Skeletal muscle tissue (tissue), 4 donors: ENCODE measurements around the gene HEYL. TPM values are rescaled to one million over a fixed set of nuclear protein-coding genes. Genes with fewer than 3 reads are reported as not detected.
A peak's percentile ranks its signal among the peaks of the same experiment; 100 is the strongest.

Experiments
- H3K27ac ChIP-seq: one replicate; pipeline ENCODE4 v1.7.0; 2013; ENCODE audit warnings: mild to moderate bottlenecking, low read depth, low read length, inconsistent platforms
- H3K27me3 ChIP-seq, 3 donors: one replicate each; pipeline ENCODE4 v1.7.0; 2013; ENCODE audit warnings: low read length in 3 of 3; ENCODE audit not compliant: control insufficient read depth in 3 of 3, insufficient read depth in 3 of 3
- H3K36me3 ChIP-seq, 3 donors: one replicate each; pipeline ENCODE4 v1.7.0; 2013; ENCODE audit warnings: low read length in 3 of 3; ENCODE audit not compliant: control insufficient read depth in 3 of 3, insufficient read depth in 3 of 3
- H3K4me1 ChIP-seq, 3 donors: one replicate each; pipeline ENCODE4 v1.7.0; 2013; ENCODE audit warnings: low read length in 3 of 3, mild to moderate bottlenecking in 3 of 3; ENCODE audit not compliant: control insufficient read depth in 3 of 3, insufficient read depth in 3 of 3
- H3K4me3 ChIP-seq, 3 donors: one replicate each; pipeline ENCODE4 v1.7.0; 2013; ENCODE audit warnings: low read length in 3 of 3
- H3K9ac ChIP-seq, 3 donors: one replicate each; pipeline ENCODE4 v1.7.0; 2013; ENCODE audit warnings: low read length in 3 of 3, mild to moderate bottlenecking in 3 of 3, moderate library complexity in 2 of 3, low read depth in 1 of 3
- H3K9me3 ChIP-seq, 3 donors: one replicate each; pipeline ENCODE4 v1.7.0; 2013; ENCODE audit warnings: low read length in 3 of 3; ENCODE audit not compliant: control insufficient read depth in 3 of 3
- total RNA-seq: library from RNA; depleted of rRNA; stranded (reverse); fragments of >200 nt; gene quantifications from one replicate; pipeline ENCODE4 v1.2.3, GENCODE V29; 2014
- donor health status: Osteomylitis.

HEYL gene
- total RNA-seq, 1 donor from 2014 or later = 11.0 TPM

DNA sequence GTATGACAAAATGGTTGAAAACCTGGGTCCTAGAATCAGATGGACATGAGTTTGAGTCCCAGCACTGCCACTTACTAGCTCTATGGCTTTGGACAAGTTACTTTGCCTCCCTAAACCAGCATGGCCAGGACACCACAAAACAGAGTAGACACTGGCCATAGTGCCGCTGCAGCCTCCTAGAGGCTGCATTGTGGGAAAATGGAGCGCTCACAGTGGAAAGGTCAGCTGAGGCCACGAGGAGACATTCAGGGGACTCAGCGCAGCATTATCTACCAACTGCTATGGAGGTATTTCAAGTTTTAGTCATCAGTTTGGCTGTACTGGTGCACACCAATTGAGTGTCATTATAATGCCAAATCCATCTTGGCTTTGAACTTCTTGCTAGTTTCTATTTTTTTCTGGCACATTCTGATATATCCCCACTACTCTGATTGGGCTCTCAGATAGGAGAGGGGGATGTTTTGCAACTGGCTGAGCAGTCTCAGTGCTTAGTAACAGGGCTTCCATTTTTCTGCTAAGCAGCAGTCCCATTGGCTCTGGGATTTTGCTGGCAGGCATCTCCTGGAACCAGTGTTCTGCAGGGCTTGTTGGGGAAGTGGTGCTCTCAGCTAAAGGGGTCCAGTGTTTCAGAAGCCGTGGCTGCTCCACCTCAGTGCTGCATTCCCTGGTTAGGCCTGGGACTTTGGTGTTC, 16.3 kb upstream of the HEYL start:
- Histone ChIP-seq H3K9ac (no peak overlapping the region), H3K27me3 (no peaks in the 10 kb centered on the region), H3K4me3 (no peak overlapping the region), H3K4me1 (peaks cover 17 to 34% (median 25%) of the 10 kb centered on the region in 3 donors), H3K9me3 (no peaks in the 10 kb centered on the region), H3K36me3 (peaks cover 17 to 31% (median 25%) of the 10 kb centered on the region in 3 donors), H3K27ac (no peak overlapping the region)

GRCh38 chr1:39654291-39654690, 14.8 kb upstream of the HEYL start:
- Histone ChIP-seq H3K4me1 (peaks cover 17 to 34% (median 25%) of the 10 kb centered on the region in 3 donors), H3K36me3 (peaks cover 7 to 26% (median 23%) of the 10 kb centered on the region in 3 donors), H3K27me3 (no peaks in the 10 kb centered on the region), H3K4me3 (no peak overlapping the region), H3K27ac (no peak overlapping the region), H3K9me3 (peaks cover 0 to 2% (median 0%) of the 10 kb centered on the region in 3 donors), H3K9ac (peak overlapping the region in 1 of 3 donors; percentile 8)

- Histone ChIP-seq H3K27me3 (no peaks in the 10 kb centered on the region), H3K4me3 (peak overlapping the region in 2 of 3 donors; percentile 38 to 44), H3K4me1 (peaks cover 17 to 36% (median 25%) of the 10 kb centered on the region in 3 donors), H3K27ac (no peak overlapping the region), H3K9me3 (peaks cover 0 to 2% (median 0%) of the 10 kb centered on the region in 3 donors), H3K9ac (peak overlapping the region in 2 of 3 donors; percentile 19 to 61), H3K36me3 (peaks cover 4 to 20% (median 16%) of the 10 kb centered on the region in 3 donors)
These were observed 14.1 kb upstream of the HEYL start for GRCh38 chr1:39653546-39654031.

- Histone ChIP-seq H3K27me3 (no peaks in the 10 kb centered on the region), H3K9ac (peak overlapping the region in 1 of 3 donors; percentile 61), H3K36me3 (peaks cover 4 to 18% (median 10%) of the 10 kb centered on the region in 3 donors), H3K9me3 (peaks cover 0 to 2% (median 0%) of the 10 kb centered on the region in 3 donors), H3K4me3 (no peak overlapping the region), H3K27ac (no peak overlapping the region), H3K4me1 (peaks cover 22 to 43% (median 32%) of the 10 kb centered on the region in 3 donors)
These were observed 13.1 kb upstream of the HEYL start for GRCh38 chr1:39652554-39652953.

- Histone ChIP-seq H3K4me1 (peaks cover 26 to 48% (median 32%) of the 10 kb centered on the region in 3 donors), H3K9ac (no peak overlapping the region), H3K27ac (no peak overlapping the region)
These were observed 12.7 kb upstream of the HEYL start for GRCh38 chr1:39652105-39652504.

GRCh38 chr1:39650431-39650830, 11.0 kb upstream of the HEYL start:
- no peak overlapping the region for H3K9ac ChIP-seq
- peaks cover 0 to 16% (median 7%) of the 10 kb centered on the region in 3 donors for H3K36me3 ChIP-seq
- no peak overlapping the region for H3K27ac ChIP-seq
- no peaks in the 10 kb centered on the region for H3K27me3 ChIP-seq
- H3K9me3 ChIP-seq = peaks cover 0 to 2% (median 0%) of the 10 kb centered on the region in 3 donors
- no peak overlapping the region for H3K4me3 ChIP-seq
- H3K4me1 ChIP-seq = peaks cover 31 to 59% (median 32%) of the 10 kb centered on the region in 3 donors

More at GRCh38 chr1:39652105-39652504, 12.7 kb upstream of the HEYL start:
- Histone ChIP-seq H3K9me3 (peaks cover 0 to 2% (median 0%) of the 10 kb centered on the region in 3 donors), H3K36me3 (peaks cover 2 to 14% (median 7%) of the 10 kb centered on the region in 3 donors), H3K4me3 (no peak overlapping the region), H3K27me3 (no peaks in the 10 kb centered on the region)

- Histone ChIP-seq H3K36me3 (peaks cover 0 to 16% (median 7%) of the 10 kb centered on the region in 3 donors), H3K4me3 (no peak overlapping the region), H3K9me3 (peaks cover 0 to 2% (median 0%) of the 10 kb centered on the region in 3 donors), H3K4me1 (peaks cover 31 to 63% (median 32%) of the 10 kb centered on the region in 3 donors), H3K27ac (no peak overlapping the region), H3K9ac (no peak overlapping the region), H3K27me3 (no peaks in the 10 kb centered on the region)
These were observed 10.3 kb upstream of the HEYL start for GRCh38 chr1:39649636-39650185.

DNA sequence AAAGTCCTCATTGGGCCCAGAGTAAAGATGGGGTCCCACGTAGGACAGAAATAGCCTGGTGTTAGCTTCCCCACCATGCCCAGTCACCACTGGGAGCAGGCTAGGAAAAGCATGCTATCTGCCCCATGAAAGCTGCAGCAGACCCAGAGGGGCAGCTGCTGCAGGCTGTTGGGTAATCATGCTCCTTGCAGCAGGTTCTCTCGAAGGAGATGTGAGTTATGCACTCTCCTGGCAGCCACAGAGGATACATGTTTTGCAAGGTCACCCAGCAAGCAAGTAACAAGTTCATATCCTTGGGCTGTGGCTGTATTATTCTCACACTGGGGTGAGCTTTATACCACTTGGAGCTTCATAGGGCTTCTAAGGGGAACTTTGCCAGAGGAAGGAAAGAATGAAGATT, 9.1 kb upstream of the HEYL start:
- Histone ChIP-seq H3K27ac (no peak overlapping the region), H3K4me1 (peaks cover 21 to 64% (median 26%) of the 10 kb centered on the region in 3 donors)

DNA sequence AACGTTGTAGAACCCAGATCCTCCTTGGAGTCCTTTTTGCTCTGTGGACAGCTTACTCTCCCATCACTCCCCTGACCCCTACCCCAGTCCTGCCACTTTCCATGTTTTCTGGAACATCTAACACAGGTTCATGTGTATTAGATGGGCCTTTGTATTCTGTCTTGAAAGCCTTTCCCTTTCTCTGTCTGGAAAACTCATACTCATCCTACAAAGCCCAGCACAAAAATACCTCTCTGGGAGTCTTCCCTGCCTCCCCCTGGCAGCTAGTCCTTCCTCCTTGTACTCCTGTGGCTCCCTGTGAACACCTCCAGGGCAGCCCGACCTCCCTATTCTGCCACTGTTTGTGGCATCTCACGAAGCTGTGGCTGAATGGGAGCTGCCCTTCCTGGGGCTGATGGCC, 7.8 kb upstream of the HEYL start:
- H3K9me3 ChIP-seq = peaks cover 0 to 2% (median 0%) of the 10 kb centered on the region in 3 donors
- H3K27ac ChIP-seq = no peak overlapping the region
- peak overlapping the region in 1 of 3 donors; percentile 50 for H3K9ac ChIP-seq
- H3K4me1 ChIP-seq = peaks cover 14 to 63% (median 18%) of the 10 kb centered on the region in 3 donors
- no peak overlapping the region for H3K4me3 ChIP-seq
- H3K36me3 ChIP-seq = peaks cover 0 to 16% (median 7%) of the 10 kb centered on the region in 3 donors
- no peaks in the 10 kb centered on the region for H3K27me3 ChIP-seq

More for the DNA sequence above, 9.1 kb upstream of the HEYL start:
- H3K9ac ChIP-seq = peak overlapping the region in 1 of 3 donors; percentile 0
- H3K4me3 ChIP-seq = no peak overlapping the region
- no peaks in the 10 kb centered on the region for H3K27me3 ChIP-seq
- peaks cover 0 to 2% (median 0%) of the 10 kb centered on the region in 3 donors for H3K9me3 ChIP-seq
- peaks cover 0 to 16% (median 7%) of the 10 kb centered on the region in 3 donors for H3K36me3 ChIP-seq
